ENCODE measurements around the gene TRMT5. TPM values are rescaled to one million over a fixed set of nuclear protein-coding genes. Genes with fewer than 3 reads are reported as not detected.

The TRMT5 gene
- total and polyA plus RNA-seq, 10 of the 15 experiments (the other 5 are each of a cell fraction or from before 2014, with no cell fraction given): 6.6 to 13.1 (median 9.4) TPM

GRCh38 chr14:61019537-61019936 is 38.7 kb upstream of the TRMT5 start:
- Histone ChIP-seq H3K4me3 (no peak overlapping the region), H3K79me2 (ENCODE audit: control insufficient read depth, insufficient read depth, low read length) (no peaks in the 10 kb centered on the region), H2AFZ (ENCODE audit: control insufficient read depth, low read depth, low read length) (no peak overlapping the region), H3K9me3 (replicated peaks; ENCODE audit: control insufficient read depth, insufficient read depth, low read length) (no peaks in the 10 kb centered on the region), H3K36me3 (ENCODE audit: control insufficient read depth in 2 of 2, insufficient read depth in 2 of 2, low read length in 1 of 2) (no peaks in the 10 kb centered on the region), H3K9ac (ENCODE audit: control insufficient read depth, insufficient read depth, low read length) (no peak overlapping the region), H3K27ac (ENCODE audit: control insufficient read depth, insufficient read depth) (no peak overlapping the region), H3K27me3 (replicated peaks in 1 of 2; ENCODE audit: control insufficient read depth in 2 of 2, insufficient read depth in 2 of 2, low read length in 1 of 2) (no peaks in the 10 kb centered on the region), H4K20me1 (ENCODE audit: control insufficient read depth, insufficient read depth) (no peaks in the 10 kb centered on the region), H3K4me1 (ENCODE audit: control insufficient read depth, insufficient read depth, low read length) (no peaks in the 10 kb centered on the region), H3K4me2 (ENCODE audit: control insufficient read depth, insufficient read depth) (no peak overlapping the region)
- WGBS (ENCODE audit: insufficient coverage, insufficient replicate concordance, low lambda C conversion rate, missing lambda C conversion rate): 85% methylated on average over 1 of the region's 1 CpG
- BruUV-seq (replicated peaks): no TSS peak
- ATAC-seq: no peak
- FAIRE-seq: no peak
- no peak for DNase-seq (ENCODE audit: low read depth, low spot score)
- ChIA-PET CTCF (interaction anchor here (0.6 to 1.8 kb wide), 4 partner anchors 363 to 395 kb away, joined by 3 to 5 read pairs (median 4); no protein-coding TSS in a partner anchor), SMC1A (ENCODE audit: uncharacterized antibody, unreplicated experiment) (interaction anchor here (1.5 kb wide), 1 partner anchor 36 kb away, joined by 3 read pairs; no protein-coding TSS in a partner anchor), POLR2A (no interaction called here), RAD21 (ENCODE audit: unreplicated experiment) (interaction anchor here (0.6 to 2.3 kb wide), 2 partner anchors 11 to 395 kb away, joined by 3 to 8 read pairs; no protein-coding TSS in a partner anchor)
- TF ChIP-seq SMARCA5 (IDR thresholded peaks at IDR 0.05): no peak
- no peak for TF ChIP-seq NRF1 (conservative IDR thresholded peaks at IDR 0.05; ENCODE audit: low read depth, low read length)
- no peak for TF ChIP-seq CBX3 (IDR thresholded peaks at IDR 0.05; ENCODE audit: borderline replicate concordance, low read depth)
- TF ChIP-seq TBL1XR1 (IDR thresholded peaks at IDR 0.05; ENCODE audit: low read depth, low read length): no peak
- no peak for TF ChIP-seq TARDBP (IDR thresholded peaks at IDR 0.05; ENCODE audit: borderline replicate concordance)
- TF ChIP-seq MEF2A (IDR thresholded peaks at IDR 0.05; ENCODE audit: insufficient read depth, low read depth, low read length): no peak
- no peak for TF ChIP-seq ZBTB4 (CRISPR knock-in tag; IDR thresholded peaks at IDR 0.05)
- TF ChIP-seq YBX1 (IDR thresholded peaks at IDR 0.05): no peak
- no peak for TF ChIP-seq FOS (IDR thresholded peaks at IDR 0.05; ENCODE audit: borderline replicate concordance, extremely low read depth, insufficient read length)
- TF ChIP-seq YY1 (IDR thresholded peaks at IDR 0.05; ENCODE audit: low read depth, low read length): no peak
- no peak for TF ChIP-seq SRF (IDR thresholded peaks at IDR 0.05; ENCODE audit: low read depth in 2 of 2, low read length in 2 of 2)
- TF ChIP-seq TCF3 (IDR thresholded peaks at IDR 0.05; ENCODE audit: borderline replicate concordance, insufficient read depth, low read depth, low read length): no peak
- TF ChIP-seq TCF7 (IDR thresholded peaks at IDR 0.05; ENCODE audit: borderline replicate concordance): no peak
- TF ChIP-seq NFYA (IDR thresholded peaks at IDR 0.05; ENCODE audit: borderline replicate concordance, low read depth, low read length): no peak
- no peak for TF ChIP-seq STAT1 (conservative IDR thresholded peaks at IDR 0.05)
- TF ChIP-seq MLLT1 (IDR thresholded peaks at IDR 0.05): no peak
- TF ChIP-seq E4F1 (IDR thresholded peaks at IDR 0.05; ENCODE audit: borderline replicate concordance, partially characterized antibody): no peak
- TF ChIP-seq RBBP5 (conservative IDR thresholded peaks at IDR 0.05): no peak
- TF ChIP-seq CREB1 (IDR thresholded peaks at IDR 0.05; ENCODE audit: low read depth): no peak
- TF ChIP-seq SP1 (IDR thresholded peaks at IDR 0.05; ENCODE audit: low read depth, low read length): no peak
- intact Hi-C loops (cut with micrococcal nuclease; ENCODE audit: unreplicated experiment): no loop called here
- in situ Hi-C loops (cut with MboI): no loop called here

Measured in GM12878 (cell line).